CD4-positive, CD25-positive, alpha-beta regulatory T cell (primary cell): ENCODE measurements around the gene FANCL. TPM values are rescaled to one million over a fixed set of nuclear protein-coding genes. Genes with fewer than 3 reads are reported as not detected.
"Not testable (repeated sequence)": the region's sequence is repeated elsewhere in the genome, so short reads cannot be mapped to it uniquely, and the experiment has no call there.

Source experiments
- ATAC-seq, 2 donors: fragments of 150-1000 bp; cut with Tn5 transposase; one replicate each; pipeline ENCODE4 v1.10.0; 2021; ENCODE audit warnings: low read depth in 2 of 2, moderate number of reproducible peaks in 2 of 2, moderate library complexity in 1 of 2
- DNase-seq, 3 donors: peaks; one replicate each; pipeline versions ENCODE4 v3.0.0 to v3.0.0-alpha.2; 2012 to 2022; ENCODE audit warnings: mixed read lengths in 1 of 3
- H3K27ac ChIP-seq: one replicate; pipeline ENCODE4 v1.7.0; 2013; ENCODE audit warnings: mild to moderate bottlenecking, low read length; ENCODE audit not compliant: insufficient read depth, poor library complexity, severe bottlenecking
- H3K27me3 ChIP-seq: one replicate; pipeline ENCODE4 v1.7.0; 2013; ENCODE audit warnings: low read length; ENCODE audit not compliant: control insufficient read depth, insufficient read depth
- H3K36me3 ChIP-seq: one replicate; pipeline ENCODE4 v1.7.0; 2013; ENCODE audit warnings: mild to moderate bottlenecking, low read length, moderate library complexity; ENCODE audit not compliant: control insufficient read depth, insufficient read depth
- H3K4me1 ChIP-seq: 2 replicates; pipeline ENCODE4 v1.7.0; 2013; ENCODE audit warnings: mild to moderate bottlenecking, low read length; ENCODE audit not compliant: insufficient read depth, control insufficient read depth, poor library complexity, severe bottlenecking
- H3K4me3 ChIP-seq: one replicate; pipeline ENCODE4 v1.7.0; 2013; ENCODE audit warnings: low read depth, mild to moderate bottlenecking, low read length, moderate library complexity
- H3K9me3 ChIP-seq, 2 experiments: 1 replicate in 1 of 2; 2 replicates in 1 of 2; pipeline ENCODE4 v1.7.0; 2013; ENCODE audit warnings: low read length in 2 of 2, mild to moderate bottlenecking in 1 of 2, moderate library complexity in 1 of 2; ENCODE audit not compliant: control insufficient read depth in 2 of 2
- H3K27ac Mint-ChIP-seq, 3 donors: one replicate each; pipeline ENCODE4 v1.8.0; 2020 to 2022; ENCODE audit warnings: mild to moderate bottlenecking in 3 of 3, mixed read lengths in 3 of 3, moderate library complexity in 2 of 3
- H3K27me3 Mint-ChIP-seq: one replicate; pipeline ENCODE4 v1.8.0; 2022; ENCODE audit warnings: mild to moderate bottlenecking, mixed read lengths
- H3K36me3 Mint-ChIP-seq: one replicate; pipeline ENCODE4 v1.8.0; 2020; ENCODE audit warnings: mixed read lengths
- H3K4me1 Mint-ChIP-seq, 4 donors: one replicate each; pipeline ENCODE4 v1.8.0; 2020 to 2022; ENCODE audit warnings: mixed read lengths in 4 of 4, mild to moderate bottlenecking in 1 of 4
- H3K4me3 Mint-ChIP-seq, 4 donors: one replicate each; pipeline ENCODE4 v1.8.0; 2020 to 2022; ENCODE audit warnings: mild to moderate bottlenecking in 4 of 4, mixed read lengths in 4 of 4, moderate library complexity in 3 of 4
- H3K9me3 Mint-ChIP-seq, 7 donors: one replicate each; pipeline ENCODE4 v1.8.0; 2020 to 2022; ENCODE audit warnings: mixed read lengths in 7 of 7, mild to moderate bottlenecking in 3 of 7, moderate library complexity in 2 of 7
- polyA plus RNA-seq, 4 donors: library from polyadenylated mRNA; unstranded; fragments of 300-500 nt; fragmentation: Illumina TruSeq; gene quantifications; one replicate each; pipeline ENCODE4 v1.2.3, GENCODE V29; 2021
- total RNA-seq: library from RNA; stranded (reverse); gene quantifications from one replicate; pipeline ENCODE4 v1.2.3, GENCODE V29; 2022

The FANCL gene
- total and polyA plus RNA-seq, 5 donors from 2014 or later: 3.9 to 12.5 (median 5.6) TPM

GRCh38 chr2:58182527-58182926 lies 58.6 kb downstream of the FANCL start:
- H3K27ac Mint-ChIP-seq: no peak overlapping the region
- peaks cover 0 to 5% (median 0%) of the 10 kb centered on the region in 4 donors for H3K4me1 Mint-ChIP-seq
- no peaks in the 10 kb centered on the region for H3K27me3 Mint-ChIP-seq
- H3K4me3 Mint-ChIP-seq: no peak overlapping the region
- ATAC-seq (no peak), DNase-seq (no peak)
- H3K9me3 ChIP-seq: no peaks in the 10 kb centered on the region
- H3K27ac ChIP-seq: no peak overlapping the region
- H3K4me1 ChIP-seq: no peaks in the 10 kb centered on the region
- H3K27me3 ChIP-seq: no peaks in the 10 kb centered on the region
- peaks cover 0 to 12% (median 7%) of the 10 kb centered on the region in 7 donors for H3K9me3 Mint-ChIP-seq
- H3K36me3 ChIP-seq: no peaks in the 10 kb centered on the region
- no peak overlapping the region for H3K4me3 ChIP-seq
- H3K36me3 Mint-ChIP-seq: peaks cover 24% of the 10 kb centered on the region

- DNase-seq: no peak
- Mint-ChIP-seq H3K9me3 (peaks cover 0 to 13% (median 8%) of the 10 kb centered on the region in 7 donors), H3K36me3 (peaks cover 25% of the 10 kb centered on the region), H3K27me3 (no peaks in the 10 kb centered on the region), H3K27ac (no peak overlapping the region), H3K4me3 (no peak overlapping the region), H3K4me1 (peaks cover 0 to 5% (median 0%) of the 10 kb centered on the region in 4 donors)
- Histone ChIP-seq H3K9me3 (no peaks in the 10 kb centered on the region), H3K36me3 (no peaks in the 10 kb centered on the region), H3K27ac (no peak overlapping the region), H3K4me1 (no peaks in the 10 kb centered on the region), H3K4me3 (no peak overlapping the region), H3K27me3 (no peaks in the 10 kb centered on the region)
- ATAC-seq: no peak
Observed at GRCh38 chr2:58180635-58181034, 60.5 kb downstream of the FANCL start.

GRCh38 chr2:58180175-58180574 lies 61.0 kb downstream of the FANCL start:
- not testable (repeated sequence) for ATAC-seq, H3K27me3 ChIP-seq, H3K4me3 ChIP-seq

GRCh38 chr2:58177187-58177586 lies 63.9 kb downstream of the FANCL start:
- H3K27me3 ChIP-seq, H3K9me3 ChIP-seq, H3K4me1 ChIP-seq, H3K4me3 ChIP-seq, H3K4me1 Mint-ChIP-seq, H3K4me3 Mint-ChIP-seq, H3K27ac ChIP-seq, H3K27me3 Mint-ChIP-seq, ATAC-seq, H3K27ac Mint-ChIP-seq, H3K36me3 ChIP-seq, DNase-seq: not testable (repeated sequence)
- Mint-ChIP-seq H3K36me3 (peaks cover 43% of the 10 kb centered on the region), H3K9me3 (peaks cover 3 to 26% (median 10%) of the 10 kb centered on the region in 7 donors)

More at GRCh38 chr2:58180175-58180574, 61.0 kb downstream of the FANCL start:
- H3K9me3 ChIP-seq, H3K4me3 Mint-ChIP-seq, H3K4me1 Mint-ChIP-seq, H3K27ac Mint-ChIP-seq, H3K4me1 ChIP-seq, H3K27ac ChIP-seq, DNase-seq, H3K27me3 Mint-ChIP-seq, H3K36me3 ChIP-seq: not testable (repeated sequence)
- Mint-ChIP-seq H3K9me3 (peaks cover 0 to 13% (median 8%) of the 10 kb centered on the region in 7 donors), H3K36me3 (peaks cover 25% of the 10 kb centered on the region)

- Mint-ChIP-seq H3K9me3 (peaks cover 0 to 22% (median 14%) of the 10 kb centered on the region in 7 donors), H3K36me3 (peaks cover 43% of the 10 kb centered on the region)
- H3K27ac ChIP-seq, H3K4me3 Mint-ChIP-seq, H3K4me1 ChIP-seq, ATAC-seq, H3K27me3 Mint-ChIP-seq, H3K4me1 Mint-ChIP-seq, H3K9me3 ChIP-seq, H3K36me3 ChIP-seq, H3K27ac Mint-ChIP-seq, H3K4me3 ChIP-seq, DNase-seq, H3K27me3 ChIP-seq: not testable (repeated sequence)
Observed at GRCh38 chr2:58171831-58172230, 69.3 kb downstream of the FANCL start.

GRCh38 chr2:58170334-58170933 lies 70.7 kb downstream of the FANCL start:
- H3K9me3 ChIP-seq, H3K4me3 Mint-ChIP-seq, ATAC-seq: not testable (repeated sequence)

GRCh38 chr2:58169845-58170244 lies 71.3 kb downstream of the FANCL start:
- Mint-ChIP-seq H3K36me3 (peaks cover 42% of the 10 kb centered on the region), H3K9me3 (peaks cover 0 to 21% (median 14%) of the 10 kb centered on the region in 7 donors)
- H3K36me3 ChIP-seq, ATAC-seq, DNase-seq, H3K27ac ChIP-seq, H3K27ac Mint-ChIP-seq, H3K27me3 Mint-ChIP-seq, H3K4me1 Mint-ChIP-seq, H3K27me3 ChIP-seq, H3K4me3 ChIP-seq, H3K9me3 ChIP-seq, H3K4me1 ChIP-seq, H3K4me3 Mint-ChIP-seq: not testable (repeated sequence)

More at GRCh38 chr2:58170334-58170933, 70.7 kb downstream of the FANCL start:
- peaks cover 43% of the 10 kb centered on the region for H3K36me3 Mint-ChIP-seq
- not testable (repeated sequence) for H3K27me3 ChIP-seq, H3K4me1 ChIP-seq, H3K4me1 Mint-ChIP-seq, H3K27me3 Mint-ChIP-seq, H3K36me3 ChIP-seq, H3K27ac Mint-ChIP-seq, DNase-seq, H3K27ac ChIP-seq, H3K4me3 ChIP-seq
- peaks cover 0 to 21% (median 14%) of the 10 kb centered on the region in 7 donors for H3K9me3 Mint-ChIP-seq

GRCh38 chr2:58168130-58168529 lies 73.0 kb downstream of the FANCL start:
- H3K27me3 Mint-ChIP-seq, H3K27ac Mint-ChIP-seq, H3K4me3 ChIP-seq, ATAC-seq, DNase-seq, H3K27ac ChIP-seq, H3K4me1 ChIP-seq, H3K27me3 ChIP-seq, H3K9me3 ChIP-seq, H3K4me1 Mint-ChIP-seq, H3K4me3 Mint-ChIP-seq, H3K36me3 ChIP-seq: not testable (repeated sequence)
- Mint-ChIP-seq H3K36me3 (peaks cover 30% of the 10 kb centered on the region), H3K9me3 (peaks cover 0 to 15% (median 8%) of the 10 kb centered on the region in 7 donors)
